Stimulated activated CD4-positive, alpha-beta T cell treated with anti-CD3 and anti-CD28 coated beads, Interleukin-1b, Interleukin-23, amount 100 ng/mL, for 1 hour (primary cell): ENCODE data around the gene TRAK2.

Experiments
- DNase-seq, 2 donors: peaks; one replicate each; pipeline ENCODE4 v3.0.0-alpha.2; 2020; ENCODE audit warnings: low read depth in 2 of 2

TRAK2 gene

GRCh38 chr2:201363857-201364560, 87.2 kb downstream of the TRAK2 start:
- no peak for DNase-seq

GRCh38 chr2:201362396-201362795, 88.9 kb downstream of the TRAK2 start:
- no peak for DNase-seq

- no peak for DNase-seq
Measured at GRCh38 chr2:201361078-201361733, 90.1 kb downstream of the TRAK2 start.

- no peak for DNase-seq
Measured at GRCh38 chr2:201360256-201360655, 91.0 kb downstream of the TRAK2 start.

DNA sequence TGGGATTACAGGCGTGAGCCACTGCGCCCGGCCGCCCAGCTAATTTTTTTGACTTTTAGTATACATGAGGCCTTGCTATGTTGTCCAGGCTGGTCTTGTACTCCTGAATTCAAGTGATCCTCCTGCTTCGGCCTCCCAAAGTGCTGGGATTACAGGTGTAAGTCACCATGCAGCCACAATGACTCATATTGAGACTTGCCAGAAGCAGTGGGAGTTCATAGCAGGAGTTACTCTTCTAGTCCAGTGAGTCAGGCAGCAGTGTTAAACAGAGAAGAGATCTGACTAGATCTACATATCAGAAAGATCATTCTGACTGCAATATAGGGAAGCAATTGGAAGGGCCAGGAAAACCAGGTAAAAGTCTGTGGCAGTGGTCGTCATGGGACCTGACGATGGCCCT, 92.6 kb downstream of the TRAK2 start:
- DNase-seq = no peak

- no peak for DNase-seq
Measured at GRCh38 chr2:201357221-201357620, 94.0 kb downstream of the TRAK2 start, which contains the start of gene FLACC1. Gene FLACC1, minus strand, starts transcription at chr2:201357345. Its CDS starts 5,941 bp downstream, at chr2:201351404.

GRCh38 chr2:201353116-201353515, 98.1 kb downstream of the TRAK2 start:
- DNase-seq = no peak

DNA sequence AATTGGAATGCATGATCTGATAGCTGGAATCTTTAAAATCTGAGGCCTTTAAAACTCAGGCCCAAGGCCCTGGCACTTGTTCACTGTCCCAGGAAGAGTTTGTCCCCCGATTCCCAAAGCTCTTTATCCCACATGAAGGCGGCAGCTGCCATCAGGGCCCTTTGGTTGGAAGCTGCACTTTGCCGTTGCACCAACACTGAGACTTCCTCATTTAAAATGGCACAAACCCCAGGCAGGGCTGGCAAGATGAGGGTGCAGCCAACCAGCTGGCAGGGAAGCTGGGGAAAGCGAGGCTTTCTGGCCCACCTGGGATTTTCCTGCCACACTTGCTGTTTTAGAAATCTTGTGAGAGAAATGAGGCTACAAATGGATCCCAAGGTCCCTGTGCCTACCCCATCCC, 100.4 kb downstream of the TRAK2 start:
- no peak for DNase-seq

GRCh38 chr2:201349601-201350000, 101.7 kb downstream of the TRAK2 start:
- DNase-seq = no peak

DNA sequence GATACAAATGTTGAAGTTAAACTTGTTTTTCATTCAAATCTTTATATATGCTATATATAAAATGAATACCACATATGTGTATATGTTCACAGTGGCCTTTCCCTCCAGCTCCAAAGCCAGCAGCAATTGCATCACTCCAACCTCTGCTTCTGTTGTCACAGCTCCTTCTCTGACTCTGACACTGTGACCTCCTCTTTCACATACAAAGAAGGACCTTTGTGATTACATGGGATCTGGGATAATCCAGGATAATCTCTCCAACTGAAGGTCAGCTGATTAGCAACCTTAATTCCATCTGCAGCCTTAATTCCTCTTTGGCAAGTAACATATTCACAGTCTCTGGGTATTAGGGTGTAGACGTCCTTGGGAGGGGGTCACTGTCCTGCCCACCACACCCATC, 102.5 kb downstream of the TRAK2 start:
- no peak for DNase-seq

DNA sequence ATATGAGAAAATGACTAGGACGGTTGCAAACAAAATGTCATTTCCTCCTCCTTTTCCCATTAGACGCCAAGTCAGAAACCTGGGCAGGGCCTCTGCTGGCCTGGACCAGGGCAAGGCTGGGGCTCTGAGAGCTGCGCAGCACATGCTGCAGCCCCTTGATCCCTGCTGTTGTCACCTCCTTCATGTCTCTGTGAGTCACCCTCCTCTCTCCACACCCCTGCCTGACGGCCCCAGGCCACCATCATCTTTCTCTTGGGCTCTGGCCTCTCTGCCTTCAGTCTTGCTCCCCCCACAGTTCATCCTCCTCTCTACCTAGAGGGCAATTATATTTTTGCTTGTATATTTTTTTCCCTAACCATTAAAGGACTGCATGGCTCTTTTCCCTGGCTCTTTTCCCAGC, 104.1 kb downstream of the TRAK2 start:
- no peak for DNase-seq

DNA sequence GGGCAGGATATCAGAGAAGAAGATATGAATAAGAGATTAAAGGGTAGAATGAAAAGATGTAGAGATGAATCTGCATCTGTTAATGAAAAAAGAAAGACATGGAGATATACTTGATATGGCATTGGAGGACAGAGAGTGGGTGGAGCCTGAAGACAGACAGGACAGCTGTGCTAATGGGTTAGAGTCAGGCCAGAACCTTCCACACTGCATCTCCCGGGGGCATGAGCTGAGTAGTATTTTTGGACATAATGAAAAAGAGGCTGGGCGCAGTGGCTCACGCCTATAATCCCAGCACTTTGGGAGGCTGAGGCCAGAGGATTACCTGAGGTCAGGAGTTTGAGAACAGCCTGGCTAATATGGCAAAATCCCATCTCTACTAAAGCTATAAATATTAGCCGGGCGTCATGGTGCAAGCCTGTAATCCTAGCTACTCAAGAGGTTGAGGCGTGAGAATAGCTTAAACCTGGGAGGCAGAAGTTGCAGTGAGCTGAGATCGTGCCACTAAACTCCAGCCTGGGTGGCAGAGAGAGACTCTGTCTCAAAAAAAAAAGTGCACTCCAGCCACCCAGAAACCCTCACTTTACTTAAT, 105.5 kb downstream of the TRAK2 start:
- DNase-seq = no peak

DNA sequence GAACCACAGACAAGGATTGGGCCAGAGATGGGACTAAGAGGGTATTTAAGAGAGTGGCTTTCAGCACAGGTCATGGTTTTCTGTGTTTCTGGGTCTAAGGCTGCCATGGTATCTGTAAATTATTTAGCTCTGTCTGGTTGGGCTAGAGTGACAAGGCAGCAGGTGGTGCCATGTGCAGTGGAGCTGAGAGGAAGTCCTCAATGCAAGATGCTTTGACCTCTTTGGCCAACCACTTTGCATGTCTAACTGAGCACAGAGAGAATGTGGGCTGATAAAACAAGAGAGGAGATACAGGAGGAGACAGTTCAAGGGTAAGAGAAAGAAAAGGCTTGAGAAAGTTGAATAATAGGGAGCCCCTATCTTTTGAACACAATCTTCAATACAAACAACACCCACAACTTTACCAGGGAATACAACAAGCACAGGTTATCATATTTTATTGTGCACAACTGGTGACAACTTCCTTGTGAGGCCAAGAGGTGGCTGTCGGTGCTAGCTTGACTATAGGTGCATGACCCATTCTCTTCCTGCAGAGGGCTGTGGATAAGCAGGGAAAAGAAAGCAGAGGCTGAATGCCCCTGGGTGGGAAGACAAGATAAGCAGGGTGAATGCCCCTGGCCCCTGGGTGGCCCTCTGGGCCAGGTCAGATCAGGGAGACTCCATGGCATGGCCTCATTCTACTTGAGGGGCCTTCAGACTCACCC, 106.4 kb downstream of the TRAK2 start:
- DNase-seq = no peak

DNA sequence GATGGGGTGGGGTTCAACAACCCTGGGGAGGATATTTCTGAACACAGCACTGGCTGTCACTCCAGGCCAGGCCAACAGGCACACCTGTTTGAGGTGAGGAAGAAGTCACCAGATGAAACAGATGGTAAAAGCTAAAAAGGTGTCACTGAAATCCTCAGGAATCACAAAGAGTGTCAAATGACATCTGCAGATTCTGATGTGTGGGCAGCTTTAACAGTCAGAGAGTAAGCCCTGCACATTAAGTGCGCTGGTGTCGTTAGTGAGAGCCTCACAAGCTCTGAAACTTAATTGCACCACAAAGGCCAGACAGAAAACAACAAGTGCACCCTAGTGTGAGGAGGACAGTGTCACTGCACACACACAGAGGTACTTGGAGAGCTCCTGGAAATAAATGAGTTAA, 107.7 kb downstream of the TRAK2 start:
- DNase-seq = no peak

- DNase-seq = no peak
Measured at GRCh38 chr2:201342923-201343322, 108.3 kb downstream of the TRAK2 start.

DNA sequence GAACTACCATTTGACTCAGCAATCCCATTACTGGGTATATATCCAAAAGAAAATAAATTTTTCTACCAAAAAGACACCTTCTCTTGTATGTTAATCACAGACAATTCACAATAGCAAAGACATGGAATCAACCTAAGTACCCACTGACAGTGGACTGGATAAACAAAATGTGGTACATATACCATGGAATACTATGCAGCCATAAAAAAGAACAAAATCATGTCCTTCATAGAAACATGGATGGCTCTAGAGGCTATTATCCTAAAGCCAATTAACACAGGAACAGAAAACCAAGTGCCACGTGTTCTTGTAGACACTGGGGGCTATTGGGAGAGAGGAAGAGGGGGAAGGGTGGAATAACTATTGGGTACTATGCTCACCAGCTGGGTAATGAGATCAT, 121.8 kb downstream of the TRAK2 start:
- no peak for DNase-seq

GRCh38 chr2:201327678-201328077, 123.6 kb downstream of the TRAK2 start:
- no peak for DNase-seq
